IPS-20b (cell line): ENCODE results near the gene CALML3.

ENCODE experiments used
- H3K27ac ChIP-seq: one replicate; pipeline ENCODE4 v1.5.1; 2013; ENCODE audit warnings: low read length
- H3K27me3 ChIP-seq: 2 replicates; pipeline ENCODE4 v1.6.1; 2013; ENCODE audit warnings: mild to moderate bottlenecking, low read length, inconsistent platforms; ENCODE audit not compliant: insufficient read depth
- H3K36me3 ChIP-seq: 2 replicates; pipeline ENCODE4 v1.6.1; 2013; ENCODE audit warnings: low read depth, mild to moderate bottlenecking, inconsistent platforms, low read length, moderate library complexity; ENCODE audit not compliant: insufficient read depth
- H3K4me1 ChIP-seq: 2 replicates; pipeline ENCODE4 v1.6.1; 2013; ENCODE audit warnings: mild to moderate bottlenecking, control low read depth, inconsistent platforms, low read length, moderate library complexity; ENCODE audit not compliant: insufficient read depth
- H3K4me3 ChIP-seq: 2 replicates; pipeline ENCODE4 v1.5.1; 2013; ENCODE audit warnings: mild to moderate bottlenecking, low read length, inconsistent platforms
- H3K9ac ChIP-seq: 2 replicates; pipeline ENCODE4 v1.6.1; 2013; ENCODE audit warnings: low read depth, mild to moderate bottlenecking, inconsistent platforms, low read length, moderate library complexity
- H3K9me3 ChIP-seq: 2 replicates; pipeline ENCODE4 v1.6.1; 2013; ENCODE audit warnings: mild to moderate bottlenecking, low read depth, low read length, inconsistent platforms; ENCODE audit not compliant: insufficient read depth

Gene CALML3

GRCh38 chr10:5525561-5526341, 990 bp downstream of the CALML3 start:
- Histone ChIP-seq H3K36me3 (no peaks in the 10 kb centered on the region), H3K4me1 (no peaks in the 10 kb centered on the region), H3K27me3 (no peaks in the 10 kb centered on the region), H3K4me3 (no peak overlapping the region), H3K9me3 (no peaks in the 10 kb centered on the region), H3K27ac (no peak overlapping the region), H3K9ac (no peak overlapping the region)

DNA sequence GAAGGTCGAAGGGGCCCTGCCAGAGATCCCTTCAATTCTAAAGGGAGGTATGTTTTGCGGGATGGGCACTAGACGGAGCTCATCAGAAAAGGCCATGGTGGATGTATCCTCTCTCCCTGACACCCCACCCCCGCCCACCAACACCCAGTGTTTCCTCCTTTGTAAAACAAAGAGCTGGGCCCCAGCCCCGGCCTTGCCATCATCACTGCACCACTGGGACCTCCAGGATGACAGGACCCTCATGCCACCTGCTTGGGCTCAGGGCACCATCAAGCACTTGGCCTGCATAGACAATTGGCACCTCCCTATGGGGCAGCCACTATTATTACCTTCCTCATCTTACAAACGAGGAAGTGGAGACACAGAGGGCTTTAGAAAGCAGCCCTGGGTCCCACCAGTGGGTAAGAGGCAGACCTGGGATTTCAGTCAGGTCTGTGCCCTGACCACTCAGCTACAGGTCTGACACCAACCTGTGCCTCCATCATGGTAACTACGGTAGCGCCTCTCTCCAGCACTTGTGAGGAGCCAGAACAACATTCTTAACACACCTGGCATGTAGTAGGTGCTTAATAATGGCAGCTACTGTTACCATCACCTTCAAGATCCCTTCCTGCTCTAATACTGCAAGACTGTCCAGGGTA, 2.0 kb downstream of the CALML3 start:
- H3K27me3 ChIP-seq, result no peaks in the 10 kb centered on the region
- no peak overlapping the region for H3K27ac ChIP-seq
- no peak overlapping the region for H3K4me3 ChIP-seq
- H3K36me3 ChIP-seq, result no peaks in the 10 kb centered on the region
- no peak overlapping the region for H3K9ac ChIP-seq
- no peaks in the 10 kb centered on the region for H3K9me3 ChIP-seq
- H3K4me1 ChIP-seq, result no peaks in the 10 kb centered on the region

GRCh38 chr10:5527332-5528200, 2.8 kb downstream of the CALML3 start:
- no peak overlapping the region for H3K27ac ChIP-seq
- no peaks in the 10 kb centered on the region for H3K9me3 ChIP-seq
- no peak overlapping the region for H3K9ac ChIP-seq
- H3K4me1 ChIP-seq, result no peaks in the 10 kb centered on the region
- no peaks in the 10 kb centered on the region for H3K27me3 ChIP-seq
- no peaks in the 10 kb centered on the region for H3K36me3 ChIP-seq
- no peak overlapping the region for H3K4me3 ChIP-seq

DNA sequence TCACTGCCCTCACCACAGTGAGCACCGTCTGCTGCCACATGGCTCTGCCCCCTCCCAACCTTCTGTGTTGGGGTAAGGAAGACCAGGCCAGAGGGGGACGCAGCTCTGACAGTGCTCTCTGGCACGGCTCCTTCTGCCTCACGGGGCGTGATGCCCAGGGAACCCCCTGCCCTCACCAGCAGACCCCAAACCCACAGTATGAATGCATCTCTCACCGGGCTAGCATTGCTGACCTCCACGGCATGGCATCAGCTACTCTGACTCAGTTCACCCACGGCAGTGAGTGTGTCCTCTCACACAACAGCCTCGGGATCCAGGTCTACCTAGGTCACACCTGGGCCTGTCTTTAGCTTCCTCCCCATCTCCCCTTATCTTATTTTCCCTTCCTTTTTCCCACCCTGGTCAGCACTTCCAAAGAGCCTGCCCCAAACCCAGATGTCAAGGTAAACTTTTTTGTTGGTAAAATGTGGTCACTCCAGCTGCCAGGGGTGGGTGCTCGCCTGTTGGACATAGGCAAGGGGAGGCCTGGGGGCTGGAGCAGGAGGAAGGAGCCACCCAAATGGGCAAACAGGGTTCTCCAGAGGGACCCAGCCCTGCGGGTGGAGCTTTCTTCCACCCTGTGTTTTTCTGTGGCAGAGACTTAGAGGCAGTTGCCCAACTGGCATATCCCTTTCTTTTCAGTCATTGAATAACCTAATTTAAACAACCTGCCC, 4.4 kb downstream of the CALML3 start:
- no peaks in the 10 kb centered on the region for H3K4me1 ChIP-seq
- H3K4me3 ChIP-seq, result no peak overlapping the region
- no peak overlapping the region for H3K27ac ChIP-seq
- no peak overlapping the region for H3K9ac ChIP-seq
- H3K9me3 ChIP-seq, result no peaks in the 10 kb centered on the region
- H3K27me3 ChIP-seq, result no peaks in the 10 kb centered on the region
- no peaks in the 10 kb centered on the region for H3K36me3 ChIP-seq

DNA sequence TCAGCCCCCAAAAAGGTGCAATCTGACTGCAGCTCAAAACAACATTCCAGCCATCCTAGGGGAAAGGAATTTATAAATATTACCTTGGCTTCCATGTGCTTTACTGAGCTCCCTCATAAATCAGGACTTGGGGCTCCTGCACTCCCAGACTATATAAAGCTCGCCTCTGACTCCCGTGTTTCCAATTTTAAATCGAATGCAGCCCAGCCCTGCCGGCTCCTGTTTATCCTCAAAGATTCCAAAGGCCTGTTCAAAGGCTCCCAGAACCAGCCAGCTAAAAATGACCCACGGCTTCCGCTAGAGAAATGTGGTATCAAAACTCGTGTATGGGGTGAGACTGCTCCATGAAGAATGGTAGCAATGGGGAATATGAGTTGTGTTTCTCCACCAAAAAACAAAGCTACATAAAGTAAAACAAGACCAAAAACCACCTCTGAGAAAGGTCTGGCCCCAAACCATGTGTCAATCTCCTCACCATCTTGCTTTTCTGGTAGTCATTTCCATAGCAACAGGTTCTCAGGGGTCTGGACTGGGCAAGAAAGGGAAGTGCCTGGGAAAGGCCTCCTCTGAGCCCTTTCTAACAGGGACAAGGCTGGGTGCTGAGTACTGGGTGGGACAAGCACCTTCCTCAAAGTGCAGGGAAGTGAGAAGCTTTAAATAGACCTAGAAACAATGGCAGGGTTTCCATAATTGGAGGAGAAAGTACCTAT, 5.1 kb downstream of the CALML3 start:
- H3K36me3 ChIP-seq, result no peaks in the 10 kb centered on the region
- H3K27me3 ChIP-seq, result no peaks in the 10 kb centered on the region
- no peak overlapping the region for H3K4me3 ChIP-seq
- no peaks in the 10 kb centered on the region for H3K9me3 ChIP-seq
- H3K9ac ChIP-seq, result no peak overlapping the region
- H3K27ac ChIP-seq, result no peak overlapping the region
- H3K4me1 ChIP-seq, result no peaks in the 10 kb centered on the region

DNA sequence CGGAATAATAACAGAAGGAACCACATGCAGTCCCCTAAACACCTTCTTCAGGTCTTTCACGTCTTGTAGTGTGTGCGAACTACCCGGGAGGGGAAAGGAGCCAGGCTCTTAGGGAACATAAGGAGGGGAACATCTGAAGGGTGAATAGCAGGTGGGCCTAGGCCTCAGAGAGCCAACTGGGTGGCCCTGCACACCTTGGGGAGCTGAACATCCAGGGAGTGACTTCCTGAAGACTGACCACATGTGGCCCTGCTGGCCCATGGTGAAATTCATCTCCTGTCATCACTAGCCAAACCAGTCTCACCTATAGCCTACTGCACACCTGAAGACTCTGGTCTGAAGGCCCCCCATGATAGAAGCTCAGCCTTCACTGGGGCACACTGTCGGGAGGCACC, 5.6 kb downstream of the CALML3 start:
- no peak overlapping the region for H3K4me3 ChIP-seq
- no peaks in the 10 kb centered on the region for H3K4me1 ChIP-seq
- H3K27me3 ChIP-seq, result no peaks in the 10 kb centered on the region
- H3K9ac ChIP-seq, result no peak overlapping the region
- no peak overlapping the region for H3K27ac ChIP-seq
- no peaks in the 10 kb centered on the region for H3K36me3 ChIP-seq
- H3K9me3 ChIP-seq, result no peaks in the 10 kb centered on the region

DNA sequence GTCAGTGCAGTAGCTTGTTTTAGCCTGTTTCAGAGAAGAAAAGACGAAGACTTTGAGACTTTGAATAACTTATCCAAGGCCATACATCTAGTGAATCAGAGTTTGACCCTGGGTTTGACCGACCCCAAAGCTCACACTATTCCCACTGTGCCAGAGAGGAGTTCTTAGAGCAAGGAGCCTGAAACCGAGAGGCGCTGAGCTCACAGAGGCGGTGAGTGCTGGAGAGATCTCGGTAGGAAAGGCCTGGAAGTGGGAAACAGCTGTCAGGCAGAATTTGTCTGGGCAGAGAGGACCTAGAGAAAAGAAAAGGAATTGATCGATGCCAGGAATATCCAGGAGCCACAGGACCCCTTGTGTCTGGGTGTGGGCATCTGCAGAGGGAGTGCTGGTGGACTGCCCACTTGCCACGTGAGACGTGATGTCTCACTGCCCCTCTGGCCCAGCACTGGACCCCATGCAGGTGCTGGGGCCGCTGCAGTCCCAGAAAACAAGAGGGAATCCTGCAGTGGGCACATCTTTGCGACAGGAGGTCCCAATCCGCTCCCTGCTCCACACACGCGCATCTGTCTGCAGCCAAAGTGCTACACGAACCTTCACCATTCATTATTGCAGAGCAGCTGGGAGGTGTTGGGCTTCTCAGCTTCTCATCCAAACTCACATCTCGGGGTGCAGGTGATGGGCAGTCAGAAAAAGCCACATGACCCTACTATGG, 6.2 kb downstream of the CALML3 start:
- no peaks in the 10 kb centered on the region for H3K4me1 ChIP-seq

DNA sequence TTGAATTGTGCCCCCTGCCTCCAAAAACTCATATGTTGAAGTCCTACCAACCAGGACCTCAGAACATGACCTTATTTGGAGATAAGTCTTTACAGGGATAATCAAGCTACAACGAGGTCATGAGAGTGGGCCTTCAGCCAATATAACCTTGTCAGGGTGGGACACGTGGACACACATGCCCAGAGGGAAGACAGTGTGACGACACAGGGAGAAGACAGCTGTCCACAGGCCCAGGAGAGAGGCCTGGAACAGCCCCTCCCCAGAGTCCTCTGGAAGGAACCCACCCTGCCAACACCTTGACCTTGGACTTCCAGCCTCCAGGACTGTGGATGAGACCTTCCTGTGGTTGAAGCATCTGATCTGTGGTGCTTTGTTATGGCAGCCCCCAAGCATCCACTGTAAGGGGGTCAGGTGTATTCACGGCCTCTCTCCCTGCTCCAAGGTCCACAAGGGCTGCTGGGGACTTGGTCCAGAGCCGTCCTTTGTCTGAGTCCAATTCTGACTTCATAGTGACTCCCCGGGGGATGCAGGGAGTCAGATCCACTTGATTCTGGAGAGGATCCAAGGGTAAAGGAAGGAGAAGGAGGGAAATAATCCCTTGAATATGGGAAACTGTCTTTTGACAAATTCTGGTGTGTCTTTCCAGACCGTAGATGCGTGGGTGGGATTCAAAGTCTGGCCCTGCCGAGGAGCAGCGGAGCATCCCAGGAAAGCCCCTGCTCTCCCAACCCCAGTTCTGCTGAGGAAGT, 7.0 kb downstream of the CALML3 start:
- Histone ChIP-seq H3K36me3 (no peaks in the 10 kb centered on the region), H3K27ac (no peak overlapping the region), H3K9me3 (no peaks in the 10 kb centered on the region), H3K9ac (no peak overlapping the region), H3K27me3 (no peaks in the 10 kb centered on the region), H3K4me1 (no peaks in the 10 kb centered on the region), H3K4me3 (no peak overlapping the region)

More for the DNA sequence above, 6.2 kb downstream of the CALML3 start:
- H3K27ac ChIP-seq, result no peak overlapping the region
- H3K36me3 ChIP-seq, result no peaks in the 10 kb centered on the region
- no peak overlapping the region for H3K4me3 ChIP-seq
- no peaks in the 10 kb centered on the region for H3K9me3 ChIP-seq
- no peaks in the 10 kb centered on the region for H3K27me3 ChIP-seq
- no peak overlapping the region for H3K9ac ChIP-seq

DNA sequence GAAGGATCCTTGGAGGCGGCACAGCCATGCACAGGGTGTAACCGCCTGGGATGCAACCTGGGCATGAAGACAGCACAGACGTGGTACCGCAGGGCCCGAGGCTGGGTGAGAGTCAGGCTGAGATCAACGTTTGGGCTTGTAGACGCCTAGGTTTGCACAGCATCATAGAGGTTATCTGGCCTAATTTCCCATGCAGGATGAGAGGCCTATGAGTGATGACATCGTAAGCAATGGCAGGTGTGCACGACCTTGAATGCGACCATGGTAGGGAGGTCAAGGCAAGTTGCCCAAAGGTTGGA, 7.5 kb downstream of the CALML3 start:
- Histone ChIP-seq H3K27ac (no peak overlapping the region), H3K4me3 (no peak overlapping the region), H3K4me1 (no peaks in the 10 kb centered on the region), H3K27me3 (no peaks in the 10 kb centered on the region), H3K36me3 (no peaks in the 10 kb centered on the region), H3K9ac (no peak overlapping the region), H3K9me3 (no peaks in the 10 kb centered on the region)

DNA sequence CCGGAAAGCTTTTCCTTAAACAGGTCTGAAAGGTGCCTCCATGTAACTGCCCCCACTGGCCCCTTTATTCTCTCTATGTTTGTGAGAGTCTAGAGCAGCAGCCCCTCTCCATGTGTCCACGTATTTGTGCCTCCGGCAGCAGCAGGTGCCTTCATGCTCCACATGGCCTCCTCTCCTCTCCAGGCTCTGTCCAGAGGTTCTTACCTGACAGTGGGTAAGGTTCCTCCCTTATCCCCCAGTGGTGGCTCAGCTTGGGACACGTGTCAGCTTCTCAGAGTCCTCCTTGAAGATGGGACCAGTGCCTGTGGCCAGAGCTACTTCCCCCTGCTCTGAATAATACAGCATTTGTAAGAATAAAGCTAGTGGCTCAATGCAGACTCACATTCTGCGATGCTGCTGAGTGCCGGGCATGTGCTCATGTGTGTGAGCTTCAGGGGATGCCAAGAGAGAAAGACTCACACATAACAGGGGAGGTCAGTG, 7.9 kb downstream of the CALML3 start:
- Histone ChIP-seq H3K4me3 (no peak overlapping the region), H3K27me3 (no peaks in the 10 kb centered on the region), H3K36me3 (no peaks in the 10 kb centered on the region), H3K4me1 (no peaks in the 10 kb centered on the region), H3K9me3 (no peaks in the 10 kb centered on the region), H3K27ac (no peak overlapping the region), H3K9ac (no peak overlapping the region)
